ENCODE measurements around the gene DSCAM.
"Not testable (repeated sequence)": the region's sequence is repeated elsewhere in the genome, so short reads cannot be mapped to it uniquely, and the experiment has no call there.

The DSCAM gene

GRCh38 chr21:40846587-40847411, at the start of gene DSCAM:
TSS of gene DSCAM (minus strand) at chr21:40847158. CDS start at chr21:40846661, 497 bp downstream.
- DNase-seq = peak; percentile 32

GRCh38 chr21:40895697-40896096, 48.7 kb upstream of the DSCAM start:
- not testable (repeated sequence) for DNase-seq

- no peak for DNase-seq
Observed at GRCh38 chr21:40886931-40887330, 40.0 kb upstream of the DSCAM start.

GRCh38 chr21:40886006-40886405, 39.0 kb upstream of the DSCAM start:
- no peak for DNase-seq

- no peak for DNase-seq
Observed at GRCh38 chr21:40882192-40882915, 35.4 kb upstream of the DSCAM start.

GRCh38 chr21:40881767-40882166, 34.8 kb upstream of the DSCAM start:
- DNase-seq = peak; percentile 20

GRCh38 chr21:40871099-40871498, 24.1 kb upstream of the DSCAM start:
- DNase-seq = no peak

GRCh38 chr21:40863839-40864238, 16.9 kb upstream of the DSCAM start:
- DNase-seq = no peak

- DNase-seq = no peak
Observed at GRCh38 chr21:40858517-40858916, 11.6 kb upstream of the DSCAM start.

GRCh38 chr21:40853956-40854688, 7.2 kb upstream of the DSCAM start:
- no peak for DNase-seq

GRCh38 chr21:40852563-40852962, 5.6 kb upstream of the DSCAM start:
- DNase-seq = peak; percentile 46

GRCh38 chr21:40851749-40852148, 4.8 kb upstream of the DSCAM start:
- DNase-seq = no peak

GRCh38 chr21:40850071-40850470, 3.1 kb upstream of the DSCAM start:
- DNase-seq = no peak

- DNase-seq = no peak
Observed at GRCh38 chr21:40847951-40848350, 993 bp upstream of the DSCAM start.

- DNase-seq = no peak
Observed at GRCh38 chr21:40846103-40846502, 855 bp downstream of the DSCAM start.

- no peak for DNase-seq
Observed at GRCh38 chr21:40845441-40845995, 1.4 kb downstream of the DSCAM start.

GRCh38 chr21:40844935-40845334, 2.0 kb downstream of the DSCAM start:
- no peak for DNase-seq

GRCh38 chr21:40842197-40842552, 4.8 kb downstream of the DSCAM start:
- no peak for DNase-seq

- DNase-seq = peak; percentile 94
Observed at GRCh38 chr21:40841524-40842196, 5.3 kb downstream of the DSCAM start.

GRCh38 chr21:40840401-40841125, 6.4 kb downstream of the DSCAM start:
- no peak for DNase-seq

- DNase-seq = no peak
Observed at GRCh38 chr21:40839521-40839920, 7.4 kb downstream of the DSCAM start.

- no peak for DNase-seq
Observed at GRCh38 chr21:40837456-40837855, 9.5 kb downstream of the DSCAM start.

Data from NCI-H82 (cell line).